Measurements from ENCODE around the gene DST.

DST gene

GRCh38 chr6:56480654-56481337 lies 161.9 kb downstream of the DST start:
- DNase-seq (ENCODE audit: low read depth) = no peak

GRCh38 chr6:56480246-56480645 lies 162.4 kb downstream of the DST start:
- DNase-seq (ENCODE audit: low read depth) = no peak

GRCh38 chr6:56479381-56479780 lies 163.3 kb downstream of the DST start:
- DNase-seq (ENCODE audit: low read depth) = no peak

- DNase-seq (ENCODE audit: low read depth) = no peak
Measured at GRCh38 chr6:56478202-56478601, 164.5 kb downstream of the DST start.

GRCh38 chr6:56477241-56477640 lies 165.4 kb downstream of the DST start:
- no peak for DNase-seq (ENCODE audit: low read depth)

GRCh38 chr6:56475736-56476457 lies 166.8 kb downstream of the DST start:
- no peak for DNase-seq (ENCODE audit: low read depth)

GRCh38 chr6:56474532-56474931 lies 168.2 kb downstream of the DST start:
- no peak for DNase-seq (ENCODE audit: low read depth)

GRCh38 chr6:56463443-56463842 lies 179.2 kb downstream of the DST start:
- no peak for DNase-seq (ENCODE audit: low read depth)

GRCh38 chr6:56459030-56459805 lies 183.5 kb downstream of the DST start:
- no peak for DNase-seq (ENCODE audit: low read depth)

- no peak for DNase-seq (ENCODE audit: low read depth)
Measured at GRCh38 chr6:56458324-56458884, 184.3 kb downstream of the DST start.

- DNase-seq (ENCODE audit: low read depth) = no peak
Measured at GRCh38 chr6:56456785-56457184, 185.9 kb downstream of the DST start.

GRCh38 chr6:56450882-56451739 lies 191.6 kb downstream of the DST start:
- DNase-seq (ENCODE audit: low read depth) = no peak

GRCh38 chr6:56450376-56450775 lies 192.3 kb downstream of the DST start:
- no peak for DNase-seq (ENCODE audit: low read depth)

GRCh38 chr6:56448046-56448445 lies 194.6 kb downstream of the DST start:
- DNase-seq (ENCODE audit: low read depth) = no peak

- no peak for DNase-seq (ENCODE audit: low read depth)
Measured at GRCh38 chr6:56445818-56446217, 196.9 kb downstream of the DST start.

GRCh38 chr6:56444855-56445254 lies 197.8 kb downstream of the DST start:
- no peak for DNase-seq (ENCODE audit: low read depth)

GRCh38 chr6:56440551-56440981 lies 202.1 kb downstream of the DST start:
- no peak for DNase-seq (ENCODE audit: low read depth)

- no peak for DNase-seq (ENCODE audit: low read depth)
Measured at GRCh38 chr6:56437171-56437900, 205.4 kb downstream of the DST start.

GRCh38 chr6:56435754-56436153 lies 206.9 kb downstream of the DST start:
- DNase-seq (ENCODE audit: low read depth) = no peak

GRCh38 chr6:56435326-56435725 lies 207.4 kb downstream of the DST start:
- no peak for DNase-seq (ENCODE audit: low read depth)

- DNase-seq (ENCODE audit: low read depth) = no peak
Measured at GRCh38 chr6:56434606-56435005, 208.1 kb downstream of the DST start.

All from stimulated activated CD8-positive, alpha-beta memory T cell treated with anti-CD3 and anti-CD28 coated beads, Interleukin-15, amount 100 ng/mL, for 1 hour (primary cell).